AG04449 (cell line): ENCODE data around the gene C2orf49.

Source experiments
- CTCF ChIA-PET: fragments of 350-600 bp; formaldehyde crosslinking; extraction: SDS; loops from one replicate; lab custom pipeline; 2021; ENCODE audit warnings: antibody characterized with exemption; lab: Yijun Ruan, JAX
- POLR2A ChIA-PET: fragments of 400-600, 350-600 bp; formaldehyde crosslinking; extraction: SDS; loops from one replicate; lab custom pipeline; 2020; ENCODE audit warnings: antibody characterized with exemption, inconsistent platforms; lab: Yijun Ruan, JAX
- DNase-seq: peaks from one replicate; pipeline ENCODE4 v3.0.0-alpha.2; 2010; ENCODE audit warnings: low read depth, low spot score
- H3K4me3 ChIP-seq: 2 replicates; pipeline ENCODE4 v1.5.1; 2011; ENCODE audit warnings: low read depth, mild to moderate bottlenecking, control low read depth, low read length
- TF ChIP-seq, protein P1 (sequence below): IDR thresholded peaks from one replicate; pipeline ENCODE4 v1.5.1; 2011; ENCODE audit warnings: mild to moderate bottlenecking, moderate library complexity, low read length, control low read depth, inconsistent platforms; ENCODE audit not compliant: insufficient read depth; ENCODE audit errors: missing control alignments

Gene C2orf49

DNA sequence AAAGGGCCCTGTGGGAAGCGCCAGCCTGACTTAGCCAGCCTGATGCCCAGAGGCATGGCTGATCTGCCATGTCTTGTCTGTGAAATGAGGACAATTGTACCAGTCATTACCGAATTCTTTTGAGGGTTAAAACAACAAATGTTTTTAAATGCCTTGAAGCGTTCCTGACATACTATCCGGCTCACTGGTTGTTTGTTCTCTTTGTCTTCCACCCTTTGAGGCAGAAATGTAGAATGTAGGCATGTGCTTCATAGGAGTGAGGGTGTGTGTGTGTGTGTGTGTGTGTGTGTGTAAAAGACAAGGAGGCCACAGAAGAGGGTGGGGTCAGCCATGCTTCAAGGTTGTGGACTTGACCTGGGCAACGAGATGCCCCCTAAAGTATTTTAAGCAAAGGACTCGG lies 43.3 kb upstream of the C2orf49 start:
- ChIA-PET POLR2A (no interaction called here), CTCF (interaction anchor here (0.7 to 5.4 kb wide), 22 partner anchors 8 to 190 kb away, joined by 3 to 161 read pairs (median 6); no protein-coding TSS in a partner anchor)
- TF ChIP-seq, protein P1, sequence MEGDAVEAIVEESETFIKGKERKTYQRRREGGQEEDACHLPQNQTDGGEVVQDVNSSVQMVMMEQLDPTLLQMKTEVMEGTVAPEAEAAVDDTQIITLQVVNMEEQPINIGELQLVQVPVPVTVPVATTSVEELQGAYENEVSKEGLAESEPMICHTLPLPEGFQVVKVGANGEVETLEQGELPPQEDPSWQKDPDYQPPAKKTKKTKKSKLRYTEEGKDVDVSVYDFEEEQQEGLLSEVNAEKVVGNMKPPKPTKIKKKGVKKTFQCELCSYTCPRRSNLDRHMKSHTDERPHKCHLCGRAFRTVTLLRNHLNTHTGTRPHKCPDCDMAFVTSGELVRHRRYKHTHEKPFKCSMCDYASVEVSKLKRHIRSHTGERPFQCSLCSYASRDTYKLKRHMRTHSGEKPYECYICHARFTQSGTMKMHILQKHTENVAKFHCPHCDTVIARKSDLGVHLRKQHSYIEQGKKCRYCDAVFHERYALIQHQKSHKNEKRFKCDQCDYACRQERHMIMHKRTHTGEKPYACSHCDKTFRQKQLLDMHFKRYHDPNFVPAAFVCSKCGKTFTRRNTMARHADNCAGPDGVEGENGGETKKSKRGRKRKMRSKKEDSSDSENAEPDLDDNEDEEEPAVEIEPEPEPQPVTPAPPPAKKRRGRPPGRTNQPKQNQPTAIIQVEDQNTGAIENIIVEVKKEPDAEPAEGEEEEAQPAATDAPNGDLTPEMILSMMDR: no peak
- H3K4me3 ChIP-seq: no peak overlapping the region
- no peak for DNase-seq

DNA sequence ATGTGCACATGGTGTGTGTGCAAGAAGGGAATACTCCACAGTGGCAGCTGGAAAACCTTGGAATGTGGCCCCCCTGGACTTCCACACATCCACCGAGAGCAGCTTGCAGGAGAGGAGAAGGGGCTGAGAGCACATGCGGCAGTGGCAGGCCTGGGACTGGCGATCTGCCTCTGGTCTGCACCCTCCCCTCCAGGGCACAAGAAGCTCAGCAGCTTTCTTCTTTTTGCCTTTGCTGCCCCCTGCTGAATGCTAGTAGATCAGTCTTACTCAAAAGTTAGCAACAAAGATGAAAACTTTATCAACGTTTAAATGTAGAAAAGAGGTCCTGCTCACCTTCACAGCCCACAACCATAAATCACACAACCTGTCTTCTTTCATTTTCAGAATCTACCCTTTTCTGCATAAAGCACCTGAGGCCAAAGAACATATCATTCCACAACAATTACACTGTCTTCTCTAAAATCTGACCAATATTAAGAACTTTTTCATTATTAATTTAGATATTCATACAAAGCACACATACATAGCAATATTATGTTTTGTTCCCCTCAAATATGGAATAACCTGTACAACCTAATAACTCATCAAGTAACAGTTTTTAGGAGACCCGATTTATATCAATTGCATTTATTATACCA lies 42.4 kb upstream of the C2orf49 start:
- no peak overlapping the region for H3K4me3 ChIP-seq
- ChIA-PET CTCF (interaction anchor here (0.7 to 5.4 kb wide), 27 partner anchors 9 to 191 kb away, joined by 3 to 161 read pairs (median 6); no protein-coding TSS in a partner anchor), POLR2A (no interaction called here)
- TF ChIP-seq, protein P1: peak; percentile 68
- peak; percentile 28 for DNase-seq

DNA sequence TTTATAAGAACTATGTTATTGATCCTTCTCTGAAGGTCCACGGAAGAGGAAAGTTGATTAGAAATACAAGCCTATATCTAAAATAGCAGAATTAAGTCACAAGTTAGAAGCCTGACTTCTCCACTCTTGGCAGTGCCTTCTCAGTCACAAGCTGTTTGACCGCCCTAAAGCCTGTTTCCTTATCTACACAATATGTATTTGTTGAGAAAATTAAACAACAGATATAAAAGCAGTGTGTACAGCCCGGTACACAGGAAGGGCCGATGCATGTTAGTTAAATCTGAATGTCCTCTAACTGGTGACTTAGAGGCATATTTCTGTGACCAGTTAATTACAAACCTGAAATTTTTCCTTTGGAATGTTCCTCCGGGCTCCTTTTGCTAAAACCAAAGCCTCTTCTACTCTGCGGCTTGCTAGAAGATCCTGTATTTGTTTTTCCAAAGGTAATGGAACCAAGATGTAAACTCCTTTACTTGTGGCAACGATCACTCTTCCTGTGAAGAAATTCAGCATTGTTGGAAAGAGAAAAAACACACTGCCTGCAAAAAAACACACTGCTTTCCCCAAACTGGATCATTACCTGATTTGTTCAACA lies 41.2 kb upstream of the C2orf49 start:
- ChIA-PET POLR2A (no interaction called here), CTCF (interaction anchor here (0.7 to 5.4 kb wide), 13 partner anchors 10 to 192 kb away, joined by 3 to 161 read pairs (median 7); no protein-coding TSS in a partner anchor)
- TF ChIP-seq, protein P1: no peak
- H3K4me3 ChIP-seq: no peak overlapping the region
- DNase-seq: no peak

GRCh38 chr2:105297216-105297615 lies 40.1 kb upstream of the C2orf49 start:
- POLR2A ChIA-PET: no interaction called here
- H3K4me3 ChIP-seq: no peak overlapping the region
- no peak for DNase-seq
- CTCF ChIA-PET: interaction anchor here (4.3 to 5.4 kb wide), 2 partner anchors 57 to 182 kb away, joined by 30 to 32 read pairs; no protein-coding TSS in a partner anchor
- TF ChIP-seq, protein P1: no peak

GRCh38 chr2:105298017-105298416 lies 39.3 kb upstream of the C2orf49 start:
- CTCF ChIA-PET: interaction anchor here (1.2 to 4.3 kb wide), 5 partner anchors 10 to 183 kb away, joined by 5 to 30 read pairs (median 8); no protein-coding TSS in a partner anchor
- no peak for DNase-seq
- POLR2A ChIA-PET: no interaction called here
- no peak overlapping the region for H3K4me3 ChIP-seq
- TF ChIP-seq, protein P1: no peak

- POLR2A ChIA-PET: no interaction called here
- no peak overlapping the region for H3K4me3 ChIP-seq
- DNase-seq: no peak
- TF ChIP-seq, protein P1: no peak
- CTCF ChIA-PET: interaction anchor here (0.9 to 4.3 kb wide), 5 partner anchors 11 to 185 kb away, joined by 3 to 30 read pairs (median 8); no protein-coding TSS in a partner anchor
These were observed 38.0 kb upstream of the C2orf49 start for GRCh38 chr2:105299290-105299689.
